HG03103 (cell line): ENCODE results near the gene INPP4B.

ENCODE experiments used
- ATAC-seq: cut with Tn5 transposase; IDR thresholded peaks from one replicate; pipeline ENCODE4 v1.9.1; 2021; ENCODE audit warnings: low read depth; ENCODE audit not compliant: unreplicated experiment

The INPP4B gene

GRCh38 chr4:142324572-142324971 is 521.5 kb downstream of the INPP4B start:
- ATAC-seq, result peak; percentile 50

GRCh38 chr4:142322996-142323395 is 523.1 kb downstream of the INPP4B start:
- ATAC-seq, result no peak

- ATAC-seq, result no peak
Measured at GRCh38 chr4:142318280-142318679, 527.8 kb downstream of the INPP4B start.

GRCh38 chr4:142316913-142317312 is 529.2 kb downstream of the INPP4B start:
- no peak for ATAC-seq

- ATAC-seq, result no peak
Measured at GRCh38 chr4:142316025-142316424, 530.1 kb downstream of the INPP4B start.

GRCh38 chr4:142314686-142315085 is 531.4 kb downstream of the INPP4B start:
- ATAC-seq, result no peak

- ATAC-seq, result no peak
Measured at GRCh38 chr4:142314247-142314646, 531.9 kb downstream of the INPP4B start.

GRCh38 chr4:142312391-142312790 is 533.7 kb downstream of the INPP4B start:
- ATAC-seq, result no peak

GRCh38 chr4:142311916-142312315 is 534.2 kb downstream of the INPP4B start:
- ATAC-seq, result no peak

- ATAC-seq, result no peak
Measured at GRCh38 chr4:142309772-142310171, 536.3 kb downstream of the INPP4B start.

GRCh38 chr4:142307857-142308256 is 538.2 kb downstream of the INPP4B start:
- no peak for ATAC-seq

GRCh38 chr4:142297313-142297712 is 548.8 kb downstream of the INPP4B start:
- no peak for ATAC-seq

- ATAC-seq, result no peak
Measured at GRCh38 chr4:142293536-142293935, 552.6 kb downstream of the INPP4B start.

GRCh38 chr4:142292231-142292630 is 553.9 kb downstream of the INPP4B start:
- ATAC-seq, result no peak

- ATAC-seq, result no peak
Measured at GRCh38 chr4:142291299-142292050, 554.6 kb downstream of the INPP4B start.

GRCh38 chr4:142287371-142287770 is 558.7 kb downstream of the INPP4B start:
- ATAC-seq, result no peak

GRCh38 chr4:142285222-142285583 is 560.9 kb downstream of the INPP4B start:
- no peak for ATAC-seq

- ATAC-seq, result no peak
Measured at GRCh38 chr4:142284402-142285221, 561.5 kb downstream of the INPP4B start.

- ATAC-seq, result no peak
Measured at GRCh38 chr4:142282870-142283431, 563.1 kb downstream of the INPP4B start.

- no peak for ATAC-seq
Measured at GRCh38 chr4:142281999-142282398, 564.1 kb downstream of the INPP4B start.

- ATAC-seq, result no peak
Measured at GRCh38 chr4:142278663-142279062, 567.4 kb downstream of the INPP4B start.

GRCh38 chr4:142278171-142278570 is 567.9 kb downstream of the INPP4B start:
- no peak for ATAC-seq
